CD4-positive, alpha-beta T cell treated with Interleukin-2 at 100 ng/mL for 4 hours (primary cell): Measurements from ENCODE around the gene SPATA9.

Source experiments
- DNase-seq: peaks from one replicate; pipeline ENCODE4 v3.0.0-alpha.2; 2020; ENCODE audit warnings: low spot score

SPATA9 gene

DNA sequence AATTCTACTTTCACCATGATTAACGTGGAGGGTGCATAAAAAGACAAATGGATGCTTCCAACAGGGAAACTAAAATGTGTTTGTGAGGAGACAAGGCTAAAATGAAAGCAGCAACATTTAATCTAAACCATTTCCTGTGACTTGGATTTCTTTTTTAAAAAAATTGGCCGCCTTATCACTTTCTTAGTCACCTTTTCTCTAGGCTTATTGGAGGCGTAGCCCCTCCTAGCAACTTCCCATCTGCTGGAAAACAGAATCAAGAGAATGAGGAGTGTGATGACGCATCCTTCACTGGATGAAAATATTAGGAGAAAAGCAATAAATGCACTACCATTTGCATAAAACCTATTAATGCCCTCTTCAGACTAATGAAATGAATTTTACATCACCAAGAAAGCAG, 63.7 kb downstream of the SPATA9 start:
- DNase-seq, result no peak

- DNase-seq, result no peak
Observed at GRCh38 chr5:95617057-95617456, 65.7 kb downstream of the SPATA9 start.

DNA sequence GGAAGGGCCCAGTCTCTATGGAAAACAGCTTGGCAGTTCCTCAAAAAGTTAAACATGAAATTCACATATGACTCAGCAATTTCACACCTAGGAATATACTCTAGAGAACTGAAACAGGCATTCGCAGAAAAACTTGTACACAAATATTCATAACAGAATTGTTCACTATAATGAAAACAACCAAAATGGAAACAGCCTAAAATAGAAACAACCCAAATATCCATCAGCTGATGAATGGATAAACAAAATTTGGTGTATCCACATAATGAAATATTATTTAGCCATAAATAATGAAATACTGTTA, 67.7 kb downstream of the SPATA9 start:
- no peak for DNase-seq

DNA sequence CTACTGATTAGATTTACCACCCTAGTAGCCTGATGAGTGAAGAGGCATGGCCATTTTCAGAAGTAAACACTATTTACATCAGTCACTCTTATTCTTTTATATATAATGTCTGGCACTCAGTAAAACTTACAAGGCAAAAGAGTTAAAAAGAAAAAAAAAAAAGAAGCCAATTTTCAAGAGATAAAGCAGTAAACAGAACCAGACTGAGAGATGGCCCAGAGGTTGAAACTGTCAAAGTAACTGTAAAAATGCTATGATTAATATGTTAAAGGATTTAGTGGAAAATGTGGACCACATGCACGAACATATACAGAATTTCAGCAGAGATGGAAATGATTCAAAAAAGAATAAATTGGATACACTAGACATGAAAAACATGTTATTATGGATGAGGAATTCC, 69.3 kb downstream of the SPATA9 start:
- DNase-seq, result no peak

- DNase-seq, result no peak
Observed at GRCh38 chr5:95611396-95611795, 71.4 kb downstream of the SPATA9 start.

GRCh38 chr5:95610546-95610945, 72.2 kb downstream of the SPATA9 start:
- DNase-seq, result no peak

GRCh38 chr5:95609711-95610110, 73.1 kb downstream of the SPATA9 start:
- DNase-seq, result no peak
